Adrenal gland (tissue), 5 donors: Measurements from ENCODE around the gene MBTPS2.

Source experiments
- POLR2A ChIP-seq, 2 donors: fragments of 450-650 bp; IDR thresholded peaks; one replicate each; pipeline ENCODE4 v1.6.1; 2017; ENCODE audit warnings: antibody characterized with exemption in 2 of 2, mild to moderate bottlenecking in 2 of 2, moderate library complexity in 1 of 2
- TF ChIP-seq, protein P1 (sequence below), 6 experiments: fragments of 450-650 bp in 4 of 6; fragments of 200-600 bp in 2 of 6; sonication (generic) in 1 of 6; IDR thresholded peaks; 1 replicate in 5 of 6; 2 replicates in 1 of 6; pipeline versions ENCODE4 v1.5.1 to v1.8.0; 2016 to 2021; ENCODE audit warnings: antibody characterized with exemption in 6 of 6, mild to moderate bottlenecking in 2 of 6, moderate library complexity in 1 of 6
- donor health status: DM: no; HTN: no; CAD: no.

DNA sequence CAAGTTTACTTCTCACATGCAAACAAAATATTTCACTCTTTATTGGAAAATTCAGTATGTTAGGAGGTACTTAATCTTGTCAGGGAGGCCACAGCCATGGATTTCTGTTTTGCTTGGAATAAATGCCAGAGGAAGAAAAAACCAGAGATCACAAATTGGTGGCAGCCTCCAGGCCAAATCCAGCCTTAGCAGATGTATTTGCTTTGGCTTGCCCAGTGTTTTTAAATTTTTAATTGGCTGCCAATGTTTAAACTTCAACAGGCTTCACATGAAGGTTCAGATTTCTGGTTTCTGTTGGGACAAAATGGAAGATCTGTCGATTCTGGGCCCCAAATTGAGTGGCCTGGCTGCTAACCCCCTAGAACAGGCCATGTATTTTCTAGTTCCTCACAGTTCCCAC is 35.6 kb downstream of the MBTPS2 start:
- TF ChIP-seq, protein P1, sequence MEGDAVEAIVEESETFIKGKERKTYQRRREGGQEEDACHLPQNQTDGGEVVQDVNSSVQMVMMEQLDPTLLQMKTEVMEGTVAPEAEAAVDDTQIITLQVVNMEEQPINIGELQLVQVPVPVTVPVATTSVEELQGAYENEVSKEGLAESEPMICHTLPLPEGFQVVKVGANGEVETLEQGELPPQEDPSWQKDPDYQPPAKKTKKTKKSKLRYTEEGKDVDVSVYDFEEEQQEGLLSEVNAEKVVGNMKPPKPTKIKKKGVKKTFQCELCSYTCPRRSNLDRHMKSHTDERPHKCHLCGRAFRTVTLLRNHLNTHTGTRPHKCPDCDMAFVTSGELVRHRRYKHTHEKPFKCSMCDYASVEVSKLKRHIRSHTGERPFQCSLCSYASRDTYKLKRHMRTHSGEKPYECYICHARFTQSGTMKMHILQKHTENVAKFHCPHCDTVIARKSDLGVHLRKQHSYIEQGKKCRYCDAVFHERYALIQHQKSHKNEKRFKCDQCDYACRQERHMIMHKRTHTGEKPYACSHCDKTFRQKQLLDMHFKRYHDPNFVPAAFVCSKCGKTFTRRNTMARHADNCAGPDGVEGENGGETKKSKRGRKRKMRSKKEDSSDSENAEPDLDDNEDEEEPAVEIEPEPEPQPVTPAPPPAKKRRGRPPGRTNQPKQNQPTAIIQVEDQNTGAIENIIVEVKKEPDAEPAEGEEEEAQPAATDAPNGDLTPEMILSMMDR (IDR thresholded peaks at IDR 0.05), result no peak
- TF ChIP-seq POLR2A (IDR thresholded peaks at IDR 0.05), result no peak
